NCI-H1092 (cell line): ENCODE measurements around the gene TSPAN14.

Experiments used
- DNase-seq: peaks from one replicate; lab custom pipeline; 2025; lab: John Stamatoyannopoulos, UW

TSPAN14 gene

DNA sequence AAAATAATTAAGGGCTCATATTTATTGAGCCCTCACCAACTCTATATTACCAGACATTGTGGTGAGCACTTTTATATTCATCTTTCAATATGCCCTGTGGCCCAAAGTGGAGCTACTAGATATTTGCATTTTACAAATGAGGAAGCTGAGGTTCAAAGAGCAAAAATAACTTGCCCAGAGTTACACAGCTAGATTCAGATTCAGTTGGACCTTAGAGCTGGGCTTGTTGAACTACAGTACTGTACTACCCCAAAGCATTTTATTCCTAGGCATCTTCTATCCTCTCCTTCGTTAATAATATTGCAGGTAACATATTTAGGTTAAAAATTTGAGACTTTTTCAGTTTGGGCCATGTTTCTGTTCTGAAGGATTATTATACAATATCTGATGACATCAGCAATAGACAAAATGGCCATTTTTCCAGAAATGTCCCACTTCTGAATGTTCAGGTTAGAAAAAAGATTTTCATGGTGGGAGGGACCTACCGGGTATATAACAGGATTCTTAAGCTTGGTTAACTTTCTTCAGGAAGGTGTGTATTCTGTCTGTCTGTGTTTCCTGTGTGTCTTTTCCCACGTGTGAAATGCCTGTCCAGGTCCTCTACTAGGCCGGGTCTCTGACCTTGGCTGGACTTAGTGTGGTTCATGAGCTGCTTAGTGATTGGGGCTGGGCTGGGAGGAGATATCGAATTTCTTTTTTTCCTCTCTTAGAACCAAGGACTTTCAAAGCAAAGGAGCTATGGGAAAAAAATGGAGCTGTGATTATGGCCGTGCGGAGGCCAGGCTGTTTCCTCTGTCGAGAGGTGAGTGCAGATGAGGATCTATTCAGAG is 32.2 kb upstream of the TSPAN14 start:
- DNase-seq: no peak

DNA sequence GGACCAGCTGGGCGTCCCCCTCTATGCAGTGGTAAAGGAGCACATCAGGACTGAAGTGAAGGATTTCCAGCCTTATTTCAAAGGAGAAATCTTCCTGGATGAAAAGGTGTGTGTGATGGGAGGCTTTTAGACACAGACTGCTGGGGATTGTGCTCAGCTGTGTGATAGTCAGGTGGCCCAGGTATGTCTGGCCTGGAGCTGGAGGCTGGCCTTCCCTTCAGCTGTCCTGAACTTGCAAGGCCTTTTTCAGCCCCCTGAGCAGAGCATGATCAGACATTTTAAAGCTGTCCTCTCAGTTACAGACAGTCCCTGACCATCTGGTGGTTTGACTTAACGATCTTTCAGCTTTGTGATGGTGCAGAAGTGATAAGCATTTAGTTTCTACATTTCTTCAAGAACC is 28.2 kb upstream of the TSPAN14 start:
- DNase-seq: no peak

GRCh38 chr10:80427541-80427940 is 26.6 kb upstream of the TSPAN14 start:
- no peak for DNase-seq

GRCh38 chr10:80429521-80429973 is 24.6 kb upstream of the TSPAN14 start:
- DNase-seq: no peak

GRCh38 chr10:80433134-80433533 is 21.0 kb upstream of the TSPAN14 start:
- no peak for DNase-seq

DNA sequence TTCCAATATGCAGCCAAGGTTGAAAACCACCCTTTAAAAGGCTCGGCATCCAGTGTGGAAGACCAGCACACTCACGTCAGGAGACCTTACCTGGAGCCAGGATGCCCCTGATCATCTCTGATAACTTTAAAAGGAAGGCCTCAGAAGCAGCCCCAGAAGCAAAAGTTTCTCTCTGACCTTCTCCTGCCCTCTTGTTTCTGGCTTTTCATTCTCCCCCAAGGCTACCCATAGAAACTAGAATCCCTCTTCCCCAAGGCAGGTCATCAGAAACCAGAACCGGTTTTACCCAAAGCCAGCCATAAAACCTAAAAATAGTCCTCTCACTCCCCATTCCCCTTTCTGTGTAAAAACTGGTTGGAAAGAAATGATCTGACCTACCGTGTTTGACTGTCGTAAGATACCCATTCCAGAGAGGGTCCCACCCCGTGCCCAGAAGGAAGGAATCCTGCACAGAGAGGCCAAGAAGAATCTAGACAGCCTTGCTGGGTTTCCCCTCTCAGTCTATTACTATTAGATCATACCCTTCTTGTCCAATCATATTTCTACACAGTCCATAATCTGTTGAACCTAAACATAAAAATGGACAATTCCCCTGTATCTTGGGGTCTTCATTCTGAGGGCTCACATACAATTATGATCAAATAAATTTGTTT is 17.5 kb upstream of the TSPAN14 start:
- DNase-seq: no peak

DNA sequence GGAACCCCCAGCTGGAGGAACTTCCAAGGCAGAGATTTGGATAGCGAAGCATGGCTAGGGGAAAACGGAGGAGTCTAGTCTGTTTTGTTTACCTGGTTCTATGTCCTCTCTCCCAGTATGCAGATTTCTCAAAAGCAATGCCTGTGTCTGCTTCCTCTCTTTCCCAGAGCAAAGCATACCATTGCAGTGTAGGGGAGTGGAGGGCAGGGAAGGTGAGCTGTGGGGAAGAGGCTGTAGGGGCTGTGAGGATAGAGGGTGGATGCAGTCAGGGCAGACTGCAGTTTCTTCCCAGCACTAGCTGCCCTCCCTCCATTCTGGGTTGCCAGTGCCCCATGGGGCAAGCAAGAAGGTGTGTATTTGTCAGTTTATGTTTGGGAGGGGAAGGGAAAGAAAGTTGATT is 16.9 kb upstream of the TSPAN14 start:
- no peak for DNase-seq

GRCh38 chr10:80441831-80442230 is 12.3 kb upstream of the TSPAN14 start:
- DNase-seq: no peak

DNA sequence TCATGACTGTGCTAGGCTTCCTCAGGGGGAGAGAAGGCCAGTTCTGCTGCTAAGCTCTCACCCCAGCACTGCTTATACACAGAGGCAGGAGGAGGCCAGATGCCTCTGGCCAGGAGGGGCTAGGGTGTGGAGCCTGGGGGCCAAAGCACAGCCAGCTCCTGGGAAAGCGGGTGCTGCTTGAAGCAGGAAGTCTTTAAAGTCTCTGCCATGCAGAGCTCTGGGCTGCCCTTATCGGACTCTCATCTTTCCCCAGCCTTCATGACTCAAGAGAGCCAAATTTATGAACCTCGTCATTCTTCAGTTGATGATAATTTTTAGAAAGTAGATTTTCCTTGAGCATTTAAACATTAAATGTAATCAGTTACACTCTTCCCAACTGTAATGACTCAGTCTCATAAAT is 11.2 kb upstream of the TSPAN14 start:
- DNase-seq: no peak

- no peak for DNase-seq
Observed at GRCh38 chr10:80443531-80443974, 10.6 kb upstream of the TSPAN14 start.

GRCh38 chr10:80444124-80444523 is 10.0 kb upstream of the TSPAN14 start:
- DNase-seq: no peak

DNA sequence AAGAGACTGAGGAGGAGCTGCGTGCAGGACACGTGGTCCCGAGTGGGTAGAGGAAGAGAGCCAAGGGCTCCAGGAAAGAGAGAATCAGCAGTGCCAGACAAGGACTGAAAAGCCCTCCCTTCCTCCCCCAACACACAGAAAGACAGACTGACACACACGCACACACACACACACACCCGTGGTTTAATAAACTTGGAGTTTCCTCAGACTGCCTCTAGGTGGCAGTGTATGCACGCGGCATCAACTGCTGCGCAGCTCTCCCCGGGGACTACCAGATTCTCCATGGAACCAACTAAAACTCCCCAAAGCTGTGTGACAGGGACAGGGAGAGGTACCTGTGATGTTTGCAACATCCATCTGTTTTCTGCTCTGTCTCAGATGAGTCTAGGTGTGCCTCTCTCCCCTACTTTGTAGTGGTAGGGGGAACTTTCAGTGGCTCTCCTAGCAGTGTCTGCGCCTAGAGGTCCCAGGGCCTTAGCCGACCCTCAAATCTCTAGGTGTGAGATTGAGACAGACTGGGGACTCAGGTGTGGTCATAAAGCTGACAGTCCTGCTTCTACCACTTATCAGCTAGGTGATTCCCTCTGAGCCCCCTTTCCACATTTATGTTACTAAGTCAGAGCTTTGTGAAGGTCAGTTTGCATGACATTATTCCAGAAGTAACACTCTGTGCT is 9.3 kb upstream of the TSPAN14 start:
- peak; percentile 0 for DNase-seq

DNA sequence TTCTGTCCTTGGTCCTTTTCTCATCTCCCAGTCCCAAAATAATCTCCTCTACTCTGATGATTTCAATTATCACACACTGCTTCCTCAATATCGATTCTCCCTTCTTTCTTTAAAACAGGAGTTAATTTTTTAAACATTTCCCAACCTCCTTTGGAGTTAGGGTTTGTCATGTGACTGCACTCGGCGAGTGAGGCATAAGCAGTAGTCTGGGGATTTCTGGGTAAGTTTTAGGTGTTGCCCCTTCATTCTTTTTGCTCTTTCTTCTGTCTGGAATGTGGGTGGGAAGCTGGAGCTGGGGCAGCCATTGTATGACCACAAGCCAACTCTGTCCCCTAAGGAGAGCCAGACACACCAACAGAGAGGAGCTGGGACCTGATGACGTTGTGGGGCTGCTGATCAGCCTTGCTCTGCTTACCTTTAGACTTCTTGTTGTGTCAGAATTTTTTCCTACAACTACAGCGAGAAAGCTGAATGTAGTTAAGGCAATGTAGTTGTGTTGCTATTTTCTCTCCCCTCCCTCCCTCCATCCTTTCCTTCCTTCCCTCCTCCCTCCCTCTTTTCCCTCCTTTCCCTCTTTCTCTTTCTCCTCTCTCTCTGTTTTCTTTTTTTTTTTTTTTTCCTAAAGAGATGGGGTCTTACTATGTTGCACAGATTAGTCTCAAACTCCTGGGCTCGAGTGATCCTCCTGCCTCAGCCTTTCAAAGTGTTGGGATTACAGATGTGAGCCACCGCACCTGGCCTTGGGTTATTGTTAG is 6.5 kb upstream of the TSPAN14 start:
- no peak for DNase-seq

DNA sequence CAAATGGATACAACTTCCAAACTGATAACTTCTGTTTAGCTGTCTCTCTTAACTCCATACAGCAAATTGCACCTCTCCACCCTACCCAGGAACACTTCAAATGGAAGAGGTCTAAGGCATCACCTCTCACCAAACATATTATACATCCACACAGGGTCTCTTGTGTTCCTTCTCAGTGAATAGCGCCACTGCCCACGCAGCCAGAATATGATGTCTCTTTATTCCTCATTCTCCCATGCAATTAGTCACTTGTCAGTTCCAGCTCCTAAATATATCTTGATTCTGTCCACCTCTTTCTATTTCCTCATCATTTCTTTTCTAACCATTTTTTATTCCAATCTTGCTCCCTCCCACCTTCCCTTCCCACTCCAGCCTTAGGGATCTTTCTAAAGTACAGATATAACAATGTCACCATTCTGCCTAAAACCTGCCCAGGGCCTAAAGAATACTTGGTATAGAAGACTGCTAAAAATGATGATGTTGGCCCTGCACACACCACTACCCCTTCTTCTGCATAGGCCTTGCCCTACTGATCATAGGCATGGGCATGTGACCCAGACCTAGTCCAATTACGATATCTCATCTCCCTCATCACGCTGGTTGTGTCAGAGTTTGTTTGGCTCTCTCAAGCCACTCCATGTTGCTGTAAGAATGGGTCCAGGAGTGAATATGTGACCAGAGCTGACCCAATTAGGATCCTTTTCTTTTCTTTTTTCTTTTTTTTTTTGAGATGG is 5.7 kb upstream of the TSPAN14 start:
- no peak for DNase-seq

GRCh38 chr10:80449520-80449919 is 4.6 kb upstream of the TSPAN14 start:
- DNase-seq: no peak

DNA sequence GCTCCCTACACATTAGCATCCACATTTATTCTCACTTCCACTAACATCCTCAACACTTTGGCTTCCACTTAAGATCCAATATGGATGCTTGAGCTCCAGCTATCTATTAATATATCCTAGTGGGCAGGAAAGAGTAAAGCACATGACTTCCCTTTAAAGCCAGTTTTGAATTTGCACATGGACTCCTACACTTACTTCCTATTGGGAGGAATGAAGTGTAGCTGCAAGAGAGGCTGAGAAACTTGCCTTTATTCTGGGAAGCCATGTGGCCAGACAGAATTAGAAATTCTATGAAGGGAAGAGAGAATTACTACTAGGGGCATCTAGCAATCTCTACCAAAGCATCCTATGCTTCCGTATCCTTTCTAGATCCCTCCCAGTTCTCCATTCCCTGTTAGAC is 3.0 kb upstream of the TSPAN14 start:
- no peak for DNase-seq

DNA sequence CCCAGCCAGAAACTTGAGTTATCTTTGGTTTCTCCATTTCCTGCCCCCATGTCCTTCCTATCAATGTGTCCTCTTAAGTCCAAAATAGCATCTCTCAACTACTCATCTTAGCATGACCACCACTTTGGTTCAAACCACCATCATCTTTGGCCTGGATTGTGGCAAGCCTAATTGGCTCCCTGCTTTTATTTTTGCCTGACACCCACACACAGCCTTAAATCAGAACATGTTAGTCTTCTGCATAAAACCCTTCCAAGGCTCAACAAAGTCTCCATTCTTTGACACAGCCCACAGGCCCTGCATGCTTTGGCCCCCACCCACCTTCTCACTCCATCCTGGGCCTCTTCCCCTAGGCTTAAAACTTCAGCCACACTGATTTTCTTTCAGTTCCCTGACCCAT is 2.0 kb upstream of the TSPAN14 start:
- DNase-seq: no peak

GRCh38 chr10:80452640-80453039 is 1.5 kb upstream of the TSPAN14 start:
- no peak for DNase-seq

DNA sequence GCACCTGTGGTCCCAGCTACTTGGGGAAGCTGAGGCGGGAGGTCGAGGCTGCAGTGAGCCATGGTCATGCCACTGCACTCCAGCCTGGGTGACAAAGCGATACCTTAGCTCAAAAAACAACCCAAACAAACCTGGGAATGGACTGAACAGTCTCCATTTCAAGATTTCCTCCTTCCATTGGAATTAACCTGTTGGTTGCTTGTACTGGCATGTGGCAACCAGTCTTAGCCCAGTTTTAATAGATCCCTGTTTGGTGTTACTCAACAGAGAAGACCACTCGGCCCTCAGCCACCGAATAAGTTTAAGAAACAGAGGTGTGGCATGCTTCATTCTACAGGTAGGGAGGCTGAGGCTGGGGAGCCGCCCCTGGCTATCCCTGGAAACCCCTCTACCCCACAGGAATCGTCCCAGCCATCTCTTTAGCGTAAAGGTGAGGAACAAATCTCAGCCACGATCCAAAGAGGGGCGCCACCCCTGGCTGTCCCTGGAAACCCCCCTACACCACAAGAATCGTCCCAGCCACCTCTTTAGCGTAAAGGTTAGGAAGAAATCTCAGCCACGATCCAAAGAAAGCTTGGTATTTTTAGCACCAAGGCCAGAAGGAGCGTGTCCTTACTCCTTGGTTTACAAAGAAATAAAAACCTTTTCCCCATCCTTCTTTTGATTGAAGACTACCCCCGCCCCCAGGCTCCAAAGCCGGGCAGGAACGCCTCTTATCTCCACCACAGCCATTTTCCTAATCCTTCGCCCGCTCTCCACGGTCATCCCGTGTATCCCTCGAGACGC is 861 bp upstream of the TSPAN14 start:
- no peak for DNase-seq
